ENCODE measurements around the gene AP3B1.

DNA sequence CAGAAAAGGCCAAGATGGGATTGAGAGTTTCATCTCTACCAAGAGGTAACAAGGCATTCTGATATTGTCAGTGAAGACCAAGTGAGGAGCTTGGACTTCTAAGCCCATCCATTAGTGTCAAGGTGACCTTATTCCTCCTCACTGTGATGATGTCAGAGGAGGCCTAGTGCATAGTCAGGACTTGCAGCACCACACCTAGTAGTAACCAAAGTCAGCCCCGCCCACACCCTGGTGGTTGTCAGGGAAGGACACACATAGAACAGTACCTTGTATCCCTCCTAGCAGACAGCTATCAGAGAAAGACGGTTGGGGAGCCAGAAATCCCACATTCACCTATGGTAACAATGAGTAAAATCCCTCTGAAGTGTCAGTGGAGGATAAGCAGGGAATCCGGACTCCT lies 111.7 kb downstream of the AP3B1 start:
- TF ChIP-seq, protein P1, sequence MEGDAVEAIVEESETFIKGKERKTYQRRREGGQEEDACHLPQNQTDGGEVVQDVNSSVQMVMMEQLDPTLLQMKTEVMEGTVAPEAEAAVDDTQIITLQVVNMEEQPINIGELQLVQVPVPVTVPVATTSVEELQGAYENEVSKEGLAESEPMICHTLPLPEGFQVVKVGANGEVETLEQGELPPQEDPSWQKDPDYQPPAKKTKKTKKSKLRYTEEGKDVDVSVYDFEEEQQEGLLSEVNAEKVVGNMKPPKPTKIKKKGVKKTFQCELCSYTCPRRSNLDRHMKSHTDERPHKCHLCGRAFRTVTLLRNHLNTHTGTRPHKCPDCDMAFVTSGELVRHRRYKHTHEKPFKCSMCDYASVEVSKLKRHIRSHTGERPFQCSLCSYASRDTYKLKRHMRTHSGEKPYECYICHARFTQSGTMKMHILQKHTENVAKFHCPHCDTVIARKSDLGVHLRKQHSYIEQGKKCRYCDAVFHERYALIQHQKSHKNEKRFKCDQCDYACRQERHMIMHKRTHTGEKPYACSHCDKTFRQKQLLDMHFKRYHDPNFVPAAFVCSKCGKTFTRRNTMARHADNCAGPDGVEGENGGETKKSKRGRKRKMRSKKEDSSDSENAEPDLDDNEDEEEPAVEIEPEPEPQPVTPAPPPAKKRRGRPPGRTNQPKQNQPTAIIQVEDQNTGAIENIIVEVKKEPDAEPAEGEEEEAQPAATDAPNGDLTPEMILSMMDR (IDR thresholded peaks at IDR 0.05): no peak
- TF ChIP-seq POLR2AphosphoS5 (IDR thresholded peaks at IDR 0.05): no peak
